H1 (cell line): ENCODE data around the gene BEX3. TPM values are rescaled to one million over a fixed set of nuclear protein-coding genes. Genes with fewer than 3 reads are reported as not detected.

Experiments used
- CEBPB ChIP-seq: IDR thresholded peaks from 2 replicates; pipeline ENCODE4 v1.6.1; 2012; ENCODE audit warnings: low read depth, low read length
- CHD1 ChIP-seq: IDR thresholded peaks from 2 replicates; pipeline ENCODE4 v1.6.1; 2012; ENCODE audit warnings: low read depth, low read length, improper control_type of control experiment
- CREB1 ChIP-seq: IDR thresholded peaks from 2 replicates; pipeline ENCODE4 v1.6.1; 2012; ENCODE audit warnings: inconsistent platforms
- EGR1 ChIP-seq: IDR thresholded peaks from 2 replicates; pipeline ENCODE4 v1.6.1; 2011; ENCODE audit warnings: low read depth, low read length, borderline replicate concordance
- EZH2 ChIP-seq: fragments of 200-600 bp; sonication (generic); IDR thresholded peaks from 2 replicates; pipeline ENCODE4 v1.7.1; 2012; ENCODE audit warnings: low read depth, mild to moderate bottlenecking, moderate library complexity, low read length, inconsistent platforms; ENCODE audit not compliant: severe bottlenecking
- GABPA ChIP-seq: IDR thresholded peaks from 2 replicates; pipeline ENCODE4 v1.6.1; 2011; ENCODE audit warnings: mild to moderate bottlenecking, low read length, moderate library complexity, borderline replicate concordance; ENCODE audit not compliant: insufficient read depth
- KDM1A ChIP-seq: fragments of 200-600, 300-600 bp; sonication (generic); IDR thresholded peaks from 2 replicates; pipeline ENCODE4 v1.7.1; 2016; ENCODE audit warnings: mild to moderate bottlenecking, low read length, borderline replicate concordance
- KDM4A ChIP-seq: IDR thresholded peaks from one replicate; pipeline ENCODE4 v1.7.1; 2012; ENCODE audit warnings: low read depth, mild to moderate bottlenecking, moderate library complexity, low read length, inconsistent platforms; ENCODE audit not compliant: severe bottlenecking
- KDM5A ChIP-seq: fragments of 200-600 bp; IDR thresholded peaks from 2 replicates; pipeline ENCODE4 v1.7.1; 2012; ENCODE audit warnings: mild to moderate bottlenecking, low read length, inconsistent platforms, mixed read lengths
- MAX ChIP-seq: IDR thresholded peaks from 2 replicates; pipeline ENCODE4 v1.6.1; 2012; ENCODE audit warnings: inconsistent platforms
- NRF1 ChIP-seq: IDR thresholded peaks from 2 replicates; pipeline ENCODE4 v1.6.1; 2011; ENCODE audit warnings: mild to moderate bottlenecking, low read depth, low read length, improper control_type of control experiment
- PHF8 ChIP-seq: fragments of 200-600 bp; sonication (generic); conservative IDR thresholded peaks from 2 replicates; pipeline ENCODE4 v1.7.1; 2012; ENCODE audit warnings: low read depth, mild to moderate bottlenecking, inconsistent platforms, low read length, moderate library complexity
- POU5F1 ChIP-seq: IDR thresholded peaks from 2 replicates; pipeline ENCODE4 v1.6.1; 2011; ENCODE audit warnings: low read depth, mild to moderate bottlenecking, low read length, moderate library complexity
- RAD21 ChIP-seq, 2 experiments: IDR thresholded peaks in 1 of 2; conservative IDR thresholded peaks in 1 of 2; 2 replicates each; pipeline ENCODE4 v1.6.1; 2011; ENCODE audit warnings: low read depth in 2 of 2, low read length in 2 of 2, improper control_type of control experiment in 1 of 2, inconsistent platforms in 1 of 2, mild to moderate bottlenecking in 1 of 2, moderate library complexity in 1 of 2
- RBBP5 ChIP-seq: IDR thresholded peaks from 2 replicates; pipeline ENCODE4 v1.7.1; 2012; ENCODE audit warnings: low read depth, mild to moderate bottlenecking, inconsistent platforms, low read length, moderate library complexity, borderline replicate concordance
- RXRA ChIP-seq: IDR thresholded peaks from 2 replicates; pipeline ENCODE4 v1.6.1; 2011; ENCODE audit warnings: low read depth, mild to moderate bottlenecking, low read length, moderate library complexity; ENCODE audit not compliant: insufficient read depth
- SAP30 ChIP-seq: fragments of 300-600 bp; sonication (generic); IDR thresholded peaks from 2 replicates; pipeline ENCODE4 v1.7.1; 2012; ENCODE audit warnings: low read length, moderate library complexity, mild to moderate bottlenecking, inconsistent platforms; ENCODE audit not compliant: insufficient read depth, insufficient replicate concordance
- SIRT6 ChIP-seq: IDR thresholded peaks from one replicate; pipeline ENCODE4 v1.7.1; 2012; ENCODE audit warnings: low read length, inconsistent platforms
- SP4 ChIP-seq: IDR thresholded peaks from 2 replicates; pipeline ENCODE4 v1.6.1; 2012; ENCODE audit warnings: low read length, inconsistent platforms
- SRF ChIP-seq: IDR thresholded peaks from 2 replicates; pipeline ENCODE4 v1.6.1; 2011; ENCODE audit warnings: mild to moderate bottlenecking, low read depth, low read length, moderate library complexity
- TBP ChIP-seq: IDR thresholded peaks from 2 replicates; pipeline ENCODE4 v1.6.1; 2011; ENCODE audit warnings: low read depth, low read length, improper control_type of control experiment
- TCF12 ChIP-seq: IDR thresholded peaks from 2 replicates; pipeline ENCODE4 v1.6.1; 2011; ENCODE audit warnings: low read depth, mild to moderate bottlenecking, low read length
- polyA plus RNA-seq, 7 experiments: library from polyadenylated mRNA; depleted of rRNA in 3 of 7; stranded (reverse) in 5 of 7; unstranded in 2 of 7; fragments of >200 nt in 5 of 7; fragments of 200-250 nt in 2 of 7; gene quantifications; 1 replicate in 5 of 7; 2 replicates in 1 of 7; 4 replicates in 1 of 7; pipeline versions ENCODE4 v1.2.1 to v1.2.3, GENCODE V29; 2011 to 2013; ENCODE audit warnings: missing spikeins in 2 of 7, mixed read lengths in 2 of 7
- total RNA-seq: library from RNA; stranded (reverse); fragmentation: NEBNext Ultra II Directional; extraction: Animal tissue kit (Norgen Biotek cat#: 25700); gene quantifications from 2 replicates; pipeline ENCODE4 v1.2.1, GENCODE V29; 2021

Gene BEX3
- total and polyA plus RNA-seq, 2 of the 8 experiments (the other 6 are each of a cell fraction or from before 2014, with no cell fraction given): 330 to 366 TPM

- TF ChIP-seq RXRA (no peak), MAX (peak; percentile 59), NRF1 (no peak), SIRT6 (no peak), EGR1 (no peak), RBBP5 (no peak), CHD1 (no peak), KDM1A (no peak), SAP30 (no peak), KDM5A (no peak), PHF8 (peak; percentile 64), SRF (0 out of 2 replicates have a peak, but pooled peaks have one; percentile 28), TBP (peak; percentile 55; the same call in 1 of the 2 replicates), TCF12 (no peak), EZH2 (no peak), CEBPB (no peak), CREB1 (peak; percentile 92), POU5F1 (no peak), KDM4A (peak; percentile 51), GABPA (no peak), SP4 (no peak), RAD21 (IDR thresholded peaks at IDR 0.05 in 1 of 2, conservative IDR thresholded peaks at IDR 0.05 in 1 of 2; ENCODE audit: low read depth in 2 of 2, low read length in 2 of 2) (no peak)
Observed at GRCh38 chrX:103404231-103405008, 28.1 kb downstream of the BEX3 start (continued).
